Measurements from ENCODE around the gene SLC34A1.

GRCh38 chr5:177390363-177391300 lies 6.4 kb downstream of the SLC34A1 start:
- TF ChIP-seq CTCF (IDR thresholded peaks at IDR 0.05) = peak in 6 of 7 experiments; percentile 68 to 99 (median 98)
- peak in 1 of 3 donors; percentile 60 for TF ChIP-seq POLR2AphosphoS5 (IDR thresholded peaks at IDR 0.05)
- TF ChIP-seq EP300 (IDR thresholded peaks at IDR 0.05) = no peak
- TF ChIP-seq POLR2A (IDR thresholded peaks at IDR 0.05) = no peak

Measured in stomach (tissue), 4 donors.